Astrocyte (in vitro differentiated cells and primary cell): ENCODE data around the gene WNT7B. TPM values are rescaled to one million over a fixed set of nuclear protein-coding genes. Genes with fewer than 3 reads are reported as not detected.

ENCODE experiments used
- DNase-seq: peaks from one replicate; pipeline ENCODE4 v3.0.0-alpha.2; 2010; ENCODE audit warnings: low read depth
- FAIRE-seq: peaks from 2 replicates; lab custom pipeline; 2011; peaks lifted over from hg19 to GRCh38; lab: Jason Lieb, UNC
- H2AFZ ChIP-seq: 2 replicates; pipeline ENCODE4 v1.6.0; 2012; ENCODE audit warnings: low read depth, low read length, inconsistent platforms
- H3K27ac ChIP-seq: 2 replicates; pipeline ENCODE4 v1.5.1; 2011; ENCODE audit warnings: low read depth, low read length, inconsistent platforms
- H3K27me3 ChIP-seq: 2 replicates; pipeline ENCODE4 v1.6.0; 2011; ENCODE audit warnings: low read length, inconsistent platforms; ENCODE audit not compliant: insufficient read depth
- H3K36me3 ChIP-seq: 2 replicates; pipeline ENCODE4 v1.5.1; 2011; ENCODE audit warnings: low read length, inconsistent platforms; ENCODE audit not compliant: insufficient read depth
- H3K4me1 ChIP-seq: 2 replicates; pipeline ENCODE4 v1.5.1; 2011; ENCODE audit warnings: low read length, inconsistent platforms; ENCODE audit not compliant: insufficient read depth
- H3K4me2 ChIP-seq: 2 replicates; pipeline ENCODE4 v1.6.0; 2012; ENCODE audit warnings: low read length, inconsistent platforms
- H3K4me3 ChIP-seq: 2 replicates; pipeline ENCODE4 v1.5.1; 2011; ENCODE audit warnings: low read depth, mild to moderate bottlenecking, low read length, inconsistent platforms; ENCODE audit not compliant: insufficient read depth
- H3K79me2 ChIP-seq: 2 replicates; pipeline ENCODE4 v1.6.0; 2012; ENCODE audit warnings: mild to moderate bottlenecking, low read length, inconsistent platforms; ENCODE audit not compliant: insufficient read depth
- H3K9ac ChIP-seq: 2 replicates; pipeline ENCODE4 v1.6.0; 2012; ENCODE audit warnings: mild to moderate bottlenecking, low read length, inconsistent platforms
- H3K9me3 ChIP-seq: 2 replicates; pipeline ENCODE4 v1.5.1; 2012; ENCODE audit warnings: low read depth, mild to moderate bottlenecking, low read length, inconsistent platforms; ENCODE audit not compliant: insufficient read depth
- H4K20me1 ChIP-seq: 2 replicates; pipeline ENCODE4 v1.6.0; 2012; ENCODE audit warnings: low read length, inconsistent platforms; ENCODE audit not compliant: insufficient read depth
- H3K27ac Mint-ChIP-seq: one replicate; pipeline ENCODE4 v1.8.0; 2021; ENCODE audit warnings: mild to moderate bottlenecking, mixed read lengths; ENCODE audit not compliant: unreplicated experiment
- H3K27me3 Mint-ChIP-seq: one replicate; pipeline ENCODE4 v1.8.0; 2021; ENCODE audit warnings: low read depth, mixed read lengths; ENCODE audit not compliant: unreplicated experiment
- H3K36me3 Mint-ChIP-seq: one replicate; pipeline ENCODE4 v1.8.0; 2021; ENCODE audit warnings: low read depth, mixed read lengths; ENCODE audit not compliant: unreplicated experiment
- H3K4me1 Mint-ChIP-seq: one replicate; pipeline ENCODE4 v1.8.0; 2021; ENCODE audit warnings: low read depth, mixed read lengths; ENCODE audit not compliant: unreplicated experiment
- H3K4me3 Mint-ChIP-seq: one replicate; pipeline ENCODE4 v1.8.0; 2021; ENCODE audit warnings: mild to moderate bottlenecking, moderate library complexity, mixed read lengths; ENCODE audit not compliant: unreplicated experiment
- H3K9me3 Mint-ChIP-seq: one replicate; pipeline ENCODE4 v1.8.0; 2021; ENCODE audit warnings: mild to moderate bottlenecking, mixed read lengths; ENCODE audit not compliant: unreplicated experiment
- EZH2 ChIP-seq: IDR thresholded peaks from 2 replicates; pipeline ENCODE4 v1.6.1; 2012; ENCODE audit warnings: mild to moderate bottlenecking, low read length, inconsistent platforms; ENCODE audit not compliant: insufficient read depth
- total RNA-seq: library from RNA; stranded (reverse); gene quantifications from 2 replicates; pipeline ENCODE4 v1.2.1, GENCODE V29; 2021
- TF ChIP-seq, protein P1 (sequence below): IDR thresholded peaks from 2 replicates; pipeline ENCODE4 v1.5.1; 2011; ENCODE audit warnings: low read depth, mild to moderate bottlenecking, inconsistent platforms, low read length, moderate library complexity; ENCODE audit not compliant: insufficient read depth

Gene WNT7B
- total RNA-seq, 1 donor from 2014 or later: 1.7 TPM

DNA sequence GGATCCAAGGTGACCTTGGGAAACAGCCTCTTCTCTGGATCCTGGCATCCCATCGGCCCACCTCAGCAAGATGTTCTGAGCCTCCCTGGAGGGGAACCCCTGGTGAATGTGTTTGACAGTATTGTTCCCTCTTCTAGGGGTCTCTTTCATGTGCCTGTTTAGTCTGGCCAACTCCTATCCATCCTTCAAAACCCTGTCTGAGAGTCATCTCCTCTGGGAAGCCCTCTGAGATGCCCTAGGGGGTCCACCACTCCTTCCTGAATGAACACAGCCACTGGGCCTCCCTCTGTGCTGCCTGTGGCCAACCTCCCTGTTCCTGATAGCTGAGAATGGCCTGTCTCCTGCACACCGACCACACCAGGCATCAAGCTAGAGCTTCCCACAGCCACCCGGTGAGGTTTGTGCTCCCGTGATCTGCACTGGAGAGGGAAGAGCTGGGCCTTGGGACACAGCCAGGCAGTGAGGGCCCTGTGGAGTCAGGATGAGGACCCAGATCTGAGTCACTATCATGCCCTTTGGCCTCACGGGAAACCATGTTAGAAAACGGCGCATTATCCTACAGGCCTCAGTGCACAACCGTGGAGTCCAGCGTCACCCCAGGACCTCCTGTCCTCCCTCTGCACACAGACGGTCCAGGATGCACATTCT, 8.8 kb downstream of the WNT7B start:
- Histone ChIP-seq H3K27me3 (no peaks in the 10 kb centered on the region), H4K20me1 (peaks cover 48% of the 10 kb centered on the region), H2AFZ (no peak overlapping the region), H3K9me3 (no peaks in the 10 kb centered on the region), H3K4me3 (peak overlapping the region; percentile 23), H3K27ac (peak overlapping the region; percentile 91), H3K79me2 (peaks cover 92% of the 10 kb centered on the region), H3K4me2 (peak overlapping the region; percentile 89), H3K9ac (peak overlapping the region; percentile 85), H3K36me3 (no peaks in the 10 kb centered on the region), H3K4me1 (peaks cover 45% of the 10 kb centered on the region)
- TF ChIP-seq EZH2: no peak
- FAIRE-seq (no peak), DNase-seq (peak; percentile 79)
- Mint-ChIP-seq H3K36me3 (no peaks in the 10 kb centered on the region), H3K4me3 (no peak overlapping the region), H3K27ac (no peak overlapping the region), H3K27me3 (peaks cover 20% of the 10 kb centered on the region), H3K9me3 (no peaks in the 10 kb centered on the region), H3K4me1 (peaks cover 16% of the 10 kb centered on the region)

DNA sequence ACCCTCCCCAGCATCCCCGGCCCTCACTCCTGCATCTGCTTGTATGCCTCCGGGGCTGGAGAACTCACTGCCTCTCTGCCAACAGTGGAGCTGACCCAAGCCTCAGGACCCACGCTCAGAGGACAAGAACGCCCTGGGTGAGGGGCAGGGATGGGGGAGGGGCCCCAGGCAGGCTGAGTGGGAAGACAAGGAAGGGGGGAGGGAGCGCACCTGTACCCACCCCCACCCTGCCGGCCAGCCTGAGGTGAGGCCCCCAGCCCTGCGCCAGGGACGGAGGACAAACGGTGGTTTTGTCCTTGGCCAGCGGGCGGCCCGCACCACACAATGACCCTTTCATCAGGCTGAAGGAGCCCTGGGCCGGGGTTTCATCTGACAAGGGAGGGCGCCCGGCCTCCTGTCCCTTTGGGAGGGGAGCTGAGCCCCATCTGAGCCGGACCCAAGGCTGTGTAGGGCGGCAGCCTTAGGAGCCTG, 10.0 kb downstream of the WNT7B start:
- no peak overlapping the region for H3K4me3 Mint-ChIP-seq
- peaks cover 16% of the 10 kb centered on the region for H3K4me1 Mint-ChIP-seq
- H2AFZ ChIP-seq: no peak overlapping the region
- H3K36me3 Mint-ChIP-seq: no peaks in the 10 kb centered on the region
- FAIRE-seq (no peak), DNase-seq (no peak)
- TF ChIP-seq, protein P1, sequence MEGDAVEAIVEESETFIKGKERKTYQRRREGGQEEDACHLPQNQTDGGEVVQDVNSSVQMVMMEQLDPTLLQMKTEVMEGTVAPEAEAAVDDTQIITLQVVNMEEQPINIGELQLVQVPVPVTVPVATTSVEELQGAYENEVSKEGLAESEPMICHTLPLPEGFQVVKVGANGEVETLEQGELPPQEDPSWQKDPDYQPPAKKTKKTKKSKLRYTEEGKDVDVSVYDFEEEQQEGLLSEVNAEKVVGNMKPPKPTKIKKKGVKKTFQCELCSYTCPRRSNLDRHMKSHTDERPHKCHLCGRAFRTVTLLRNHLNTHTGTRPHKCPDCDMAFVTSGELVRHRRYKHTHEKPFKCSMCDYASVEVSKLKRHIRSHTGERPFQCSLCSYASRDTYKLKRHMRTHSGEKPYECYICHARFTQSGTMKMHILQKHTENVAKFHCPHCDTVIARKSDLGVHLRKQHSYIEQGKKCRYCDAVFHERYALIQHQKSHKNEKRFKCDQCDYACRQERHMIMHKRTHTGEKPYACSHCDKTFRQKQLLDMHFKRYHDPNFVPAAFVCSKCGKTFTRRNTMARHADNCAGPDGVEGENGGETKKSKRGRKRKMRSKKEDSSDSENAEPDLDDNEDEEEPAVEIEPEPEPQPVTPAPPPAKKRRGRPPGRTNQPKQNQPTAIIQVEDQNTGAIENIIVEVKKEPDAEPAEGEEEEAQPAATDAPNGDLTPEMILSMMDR: no peak
- TF ChIP-seq EZH2: no peak
- H3K27ac ChIP-seq: peak overlapping the region; percentile 5
- H3K4me2 ChIP-seq: peak overlapping the region; percentile 89
- H3K9me3 ChIP-seq: no peaks in the 10 kb centered on the region
- H3K79me2 ChIP-seq: peaks cover 98% of the 10 kb centered on the region
- peak overlapping the region; percentile 85 for H3K9ac ChIP-seq
- no peak overlapping the region for H3K4me3 ChIP-seq
- H3K4me1 ChIP-seq: peaks cover 41% of the 10 kb centered on the region
- no peaks in the 10 kb centered on the region for H3K36me3 ChIP-seq
- H3K27me3 Mint-ChIP-seq: peaks cover 17% of the 10 kb centered on the region
- H3K27me3 ChIP-seq: no peaks in the 10 kb centered on the region
- H3K9me3 Mint-ChIP-seq: no peaks in the 10 kb centered on the region
- no peak overlapping the region for H3K27ac Mint-ChIP-seq
- H4K20me1 ChIP-seq: peaks cover 54% of the 10 kb centered on the region

DNA sequence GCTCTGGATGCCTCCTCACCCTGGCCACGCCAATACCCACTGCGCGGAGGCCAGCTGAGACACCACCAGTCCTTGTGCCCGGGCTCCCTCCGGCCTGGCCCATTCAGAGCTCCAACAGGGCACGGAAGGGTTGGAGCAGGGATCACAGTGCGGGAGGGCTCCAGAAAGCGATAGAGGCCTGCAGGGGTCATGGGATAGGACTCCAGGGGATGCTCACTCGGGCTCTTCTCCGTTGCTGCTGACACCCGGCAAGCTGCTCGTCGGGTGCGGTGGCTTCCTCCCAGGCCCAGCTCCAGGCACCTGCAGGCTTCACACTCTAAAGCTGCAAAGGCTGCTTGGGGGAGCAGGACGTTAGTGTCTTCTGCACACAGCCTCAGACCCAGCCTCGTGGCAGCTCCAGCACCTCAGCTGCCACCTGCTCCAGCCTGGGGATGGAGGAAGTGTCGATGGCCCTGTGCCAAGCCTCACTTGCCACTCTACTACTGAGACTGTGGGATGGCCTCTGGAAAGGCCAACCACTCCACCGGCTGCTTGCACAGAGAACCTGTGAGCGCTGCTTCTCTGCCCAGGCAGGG, 10.6 kb downstream of the WNT7B start:
- no peaks in the 10 kb centered on the region for H3K27me3 ChIP-seq
- Mint-ChIP-seq H3K27ac (no peak overlapping the region), H3K27me3 (peaks cover 17% of the 10 kb centered on the region), H3K9me3 (no peaks in the 10 kb centered on the region), H3K36me3 (no peaks in the 10 kb centered on the region), H3K4me3 (no peak overlapping the region), H3K4me1 (peaks cover 16% of the 10 kb centered on the region)
- TF ChIP-seq, protein P1: no peak
- TF ChIP-seq EZH2: no peak
- H3K36me3 ChIP-seq: no peaks in the 10 kb centered on the region
- H3K4me1 ChIP-seq: peaks cover 41% of the 10 kb centered on the region
- H3K9me3 ChIP-seq: no peaks in the 10 kb centered on the region
- no peak overlapping the region for H3K9ac ChIP-seq
- no peak overlapping the region for H3K4me3 ChIP-seq
- H4K20me1 ChIP-seq: peaks cover 58% of the 10 kb centered on the region
- no peak overlapping the region for H3K4me2 ChIP-seq
- H2AFZ ChIP-seq: no peak overlapping the region
- no peak for FAIRE-seq
- DNase-seq: no peak
- peaks cover 98% of the 10 kb centered on the region for H3K79me2 ChIP-seq
- H3K27ac ChIP-seq: no peak overlapping the region
